ENCODE results near the gene CSK. TPM values are rescaled to one million over a fixed set of nuclear protein-coding genes. Genes with fewer than 3 reads are reported as not detected.

The CSK gene
- total and polyA plus RNA-seq, 2 experiments from 2014 or later, result 13.6 to 27.5 TPM

GRCh38 chr15:74844319-74845207, 62.7 kb downstream of the CSK start (continued):
- TF ChIP-seq ZNF462 (CRISPR knock-in tag; IDR thresholded peaks at IDR 0.05), result no peak
- no peak for TF ChIP-seq POLR2AphosphoS5 (IDR thresholded peaks at IDR 0.05; ENCODE audit: low read depth)
- TF ChIP-seq CTCF (conservative IDR thresholded peaks at IDR 0.05; ENCODE audit: low read depth in 2 of 2), result no peak
- no peak for TF ChIP-seq STAT1 (IDR thresholded peaks at IDR 0.05; ENCODE audit: unreplicated experiment)
- TF ChIP-seq EZH2phosphoT487 (IDR thresholded peaks at IDR 0.05; ENCODE audit: unreplicated experiment), result no peak
- TF ChIP-seq JUNB (IDR thresholded peaks at IDR 0.05; ENCODE audit: unreplicated experiment), result no peak
- no peak for TF ChIP-seq ZNF114 (CRISPR knock-in tag; IDR thresholded peaks at IDR 0.05)
- TF ChIP-seq REST (IDR thresholded peaks at IDR 0.05; ENCODE audit: unreplicated experiment), result no peak

Measured in GM23338 (cell line).